Ovary (tissue), 3 donors: ENCODE data around the gene ROBO4.

Source experiments
- EP300 ChIP-seq: sonication (generic); formaldehyde crosslinking; IDR thresholded peaks from one replicate; pipeline ENCODE4 v1.6.1; 2017; ENCODE audit warnings: antibody characterized with exemption
- POLR2A ChIP-seq: fragments of 450-650 bp; IDR thresholded peaks from one replicate; pipeline ENCODE4 v1.6.1; 2017; ENCODE audit warnings: antibody characterized with exemption, mild to moderate bottlenecking, moderate library complexity
- TF ChIP-seq, protein P1 (sequence below), 3 donors: fragments of 450-650 bp in 2 of 3; fragments of 200-600 bp in 1 of 3; IDR thresholded peaks; one replicate each; pipeline versions ENCODE4 v1.5.1 to v1.8.0; 2016 to 2022; ENCODE audit warnings: antibody characterized with exemption in 3 of 3, mild to moderate bottlenecking in 1 of 3
- donor health status: DM: no; HTN: no; CAD: no.

- TF ChIP-seq, protein P1, sequence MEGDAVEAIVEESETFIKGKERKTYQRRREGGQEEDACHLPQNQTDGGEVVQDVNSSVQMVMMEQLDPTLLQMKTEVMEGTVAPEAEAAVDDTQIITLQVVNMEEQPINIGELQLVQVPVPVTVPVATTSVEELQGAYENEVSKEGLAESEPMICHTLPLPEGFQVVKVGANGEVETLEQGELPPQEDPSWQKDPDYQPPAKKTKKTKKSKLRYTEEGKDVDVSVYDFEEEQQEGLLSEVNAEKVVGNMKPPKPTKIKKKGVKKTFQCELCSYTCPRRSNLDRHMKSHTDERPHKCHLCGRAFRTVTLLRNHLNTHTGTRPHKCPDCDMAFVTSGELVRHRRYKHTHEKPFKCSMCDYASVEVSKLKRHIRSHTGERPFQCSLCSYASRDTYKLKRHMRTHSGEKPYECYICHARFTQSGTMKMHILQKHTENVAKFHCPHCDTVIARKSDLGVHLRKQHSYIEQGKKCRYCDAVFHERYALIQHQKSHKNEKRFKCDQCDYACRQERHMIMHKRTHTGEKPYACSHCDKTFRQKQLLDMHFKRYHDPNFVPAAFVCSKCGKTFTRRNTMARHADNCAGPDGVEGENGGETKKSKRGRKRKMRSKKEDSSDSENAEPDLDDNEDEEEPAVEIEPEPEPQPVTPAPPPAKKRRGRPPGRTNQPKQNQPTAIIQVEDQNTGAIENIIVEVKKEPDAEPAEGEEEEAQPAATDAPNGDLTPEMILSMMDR (IDR thresholded peaks at IDR 0.05) = no peak
- no peak for TF ChIP-seq POLR2A
- TF ChIP-seq EP300 = no peak
Observed at GRCh38 chr11:124918950-124919349, 21.3 kb upstream of the ROBO4 start, which contains the start of gene HEPN1.
